ENCODE data around the gene DUSP10. TPM values are rescaled to one million over a fixed set of nuclear protein-coding genes. Genes with fewer than 3 reads are reported as not detected.
A peak's percentile ranks its signal among the peaks of the same experiment; 100 is the strongest.

Gene DUSP10
- total and polyA plus RNA-seq, 4 experiments from 2014 or later, result 3.8 to 9.9 (median 4.3) TPM

- CTCF ChIA-PET (ENCODE audit: partially characterized antibody), result no interaction called here
- intact Hi-C loops (cut with micrococcal nuclease), result no loop called here
- Histone ChIP-seq H3K27ac (ENCODE audit: low read depth, low read length) (peak overlapping the region; percentile 7), H3K4me3 (ENCODE audit: low read length in 2 of 2) (no peak overlapping the region), H3K36me3 (ENCODE audit: insufficient read depth, low read length) (no peaks in the 10 kb centered on the region), H3K4me1 (ENCODE audit: insufficient read depth, low read length) (peaks cover 6% of the 10 kb centered on the region), H3K27me3 (ENCODE audit: insufficient read depth, low read length) (no peaks in the 10 kb centered on the region), H3K9me3 (ENCODE audit: control insufficient read depth in 1 of 2, low read length in 2 of 2) (no peaks in the 10 kb centered on the region)
- H3K4me1 Mint-ChIP-seq, result peaks cover 5 to 16% (median 10%) of the 10 kb centered on the region in 4 donors
- peaks cover 17 to 20% of the 10 kb centered on the region in 2 donors for H3K36me3 Mint-ChIP-seq
- H3K27ac Mint-ChIP-seq, result peak overlapping the region in 2 of 7 donors; percentile 6 to 30
- no peak for DNase-seq
- no peaks in the 10 kb centered on the region for H3K27me3 Mint-ChIP-seq
- H3K4me3 Mint-ChIP-seq, result peak overlapping the region in 3 of 8 donors; percentile 3 to 15 (median 5)
- POLR2A ChIA-PET (ENCODE audit: partially characterized antibody), result interaction anchor here (1.6 to 1.9 kb wide), 2 partner anchors 14 to 44 kb away, joined by 4 to 7 read pairs; no protein-coding TSS in a partner anchor
- peaks cover 0 to under 1% (median under 1%) of the 10 kb centered on the region in 8 donors for H3K9me3 Mint-ChIP-seq
These were observed 43.1 kb downstream of the DUSP10 start for GRCh38 chr1:221698579-221699349.

- Histone ChIP-seq H3K9me3 (ENCODE audit: control insufficient read depth in 1 of 2, low read length in 2 of 2) (no peaks in the 10 kb centered on the region), H3K27ac (ENCODE audit: low read depth, low read length) (peak overlapping the region; percentile 7), H3K36me3 (ENCODE audit: insufficient read depth, low read length) (no peaks in the 10 kb centered on the region), H3K4me1 (ENCODE audit: insufficient read depth, low read length) (peaks cover 6% of the 10 kb centered on the region), H3K4me3 (ENCODE audit: low read length in 2 of 2) (no peak overlapping the region), H3K27me3 (ENCODE audit: insufficient read depth, low read length) (no peaks in the 10 kb centered on the region)
- POLR2A ChIA-PET (ENCODE audit: partially characterized antibody), result interaction anchor here (1.6 to 1.9 kb wide), 2 partner anchors 15 to 45 kb away, joined by 4 to 7 read pairs; no protein-coding TSS in a partner anchor
- no peak for DNase-seq
- H3K4me3 Mint-ChIP-seq, result no peak overlapping the region
- CTCF ChIA-PET (ENCODE audit: partially characterized antibody), result no interaction called here
- H3K27me3 Mint-ChIP-seq, result no peaks in the 10 kb centered on the region
- H3K4me1 Mint-ChIP-seq, result peaks cover 5 to 16% (median 10%) of the 10 kb centered on the region in 4 donors
- H3K9me3 Mint-ChIP-seq, result peaks cover 0 to 7% (median 3%) of the 10 kb centered on the region in 8 donors
- H3K27ac Mint-ChIP-seq, result no peak overlapping the region
- intact Hi-C loops (cut with micrococcal nuclease), result no loop called here
- H3K36me3 Mint-ChIP-seq, result peaks cover 15 to 16% of the 10 kb centered on the region in 2 donors
These were observed 43.9 kb downstream of the DUSP10 start for GRCh38 chr1:221697923-221698425.

- Histone ChIP-seq H3K27ac (ENCODE audit: low read depth, low read length) (no peak overlapping the region), H3K9me3 (ENCODE audit: control insufficient read depth in 1 of 2, low read length in 2 of 2) (no peaks in the 10 kb centered on the region), H3K27me3 (ENCODE audit: insufficient read depth, low read length) (no peaks in the 10 kb centered on the region), H3K4me3 (ENCODE audit: low read length in 2 of 2) (no peak overlapping the region), H3K36me3 (ENCODE audit: insufficient read depth, low read length) (no peaks in the 10 kb centered on the region), H3K4me1 (ENCODE audit: insufficient read depth, low read length) (peaks cover 6% of the 10 kb centered on the region)
- ChIA-PET POLR2A (ENCODE audit: partially characterized antibody) (no interaction called here), CTCF (ENCODE audit: partially characterized antibody) (no interaction called here)
- no peaks in the 10 kb centered on the region for H3K27me3 Mint-ChIP-seq
- peaks cover 7 to 9% of the 10 kb centered on the region in 2 donors for H3K36me3 Mint-ChIP-seq
- DNase-seq, result no peak
- peaks cover 0 to 7% (median 3%) of the 10 kb centered on the region in 8 donors for H3K9me3 Mint-ChIP-seq
- H3K4me1 Mint-ChIP-seq, result peaks cover 5 to 16% (median 10%) of the 10 kb centered on the region in 4 donors
- intact Hi-C loops (cut with micrococcal nuclease), result no loop called here
- no peak overlapping the region for H3K4me3 Mint-ChIP-seq
- H3K27ac Mint-ChIP-seq, result no peak overlapping the region
These were observed 45.0 kb downstream of the DUSP10 start for GRCh38 chr1:221696718-221697461.

- H3K27ac ChIP-seq (ENCODE audit: low read depth, low read length), result no peak overlapping the region
- H3K27me3 Mint-ChIP-seq, result no peaks in the 10 kb centered on the region
- H3K9me3 Mint-ChIP-seq, result peaks cover 0 to 7% (median 3%) of the 10 kb centered on the region in 8 donors
- H3K36me3 Mint-ChIP-seq, result peaks cover 2 to 3% of the 10 kb centered on the region in 2 donors
- intact Hi-C loops (cut with micrococcal nuclease), result no loop called here
- H3K36me3 ChIP-seq (ENCODE audit: insufficient read depth, low read length), result no peaks in the 10 kb centered on the region
- no peaks in the 10 kb centered on the region for H3K9me3 ChIP-seq (ENCODE audit: control insufficient read depth in 1 of 2, low read length in 2 of 2)
- no peak for DNase-seq
- H3K4me3 Mint-ChIP-seq, result no peak overlapping the region
- POLR2A ChIA-PET (ENCODE audit: partially characterized antibody), result no interaction called here
- peaks cover 6% of the 10 kb centered on the region for H3K4me1 ChIP-seq (ENCODE audit: insufficient read depth, low read length)
- H3K4me1 Mint-ChIP-seq, result peaks cover 5 to 16% (median 10%) of the 10 kb centered on the region in 4 donors
- H3K27me3 ChIP-seq (ENCODE audit: insufficient read depth, low read length), result no peaks in the 10 kb centered on the region
- H3K4me3 ChIP-seq (ENCODE audit: low read length in 2 of 2), result no peak overlapping the region
- CTCF ChIA-PET (ENCODE audit: partially characterized antibody), result no interaction called here
- no peak overlapping the region for H3K27ac Mint-ChIP-seq
These were observed 45.9 kb downstream of the DUSP10 start for GRCh38 chr1:221696027-221696426.

GRCh38 chr1:221695301-221695700 is 46.6 kb downstream of the DUSP10 start:
- H3K27ac ChIP-seq (ENCODE audit: low read depth, low read length), result no peak overlapping the region
- no peak for DNase-seq
- CTCF ChIA-PET (ENCODE audit: partially characterized antibody), result no interaction called here
- no peaks in the 10 kb centered on the region for H3K9me3 ChIP-seq (ENCODE audit: control insufficient read depth in 1 of 2, low read length in 2 of 2)
- Mint-ChIP-seq H3K27ac (no peak overlapping the region), H3K27me3 (no peaks in the 10 kb centered on the region), H3K4me3 (no peak overlapping the region), H3K4me1 (peaks cover 5 to 16% (median 10%) of the 10 kb centered on the region in 4 donors), H3K9me3 (peaks cover 0 to 7% (median 3%) of the 10 kb centered on the region in 8 donors), H3K36me3 (peaks cover 0 to 3% of the 10 kb centered on the region in 2 donors)
- no peak overlapping the region for H3K4me3 ChIP-seq (ENCODE audit: low read length in 2 of 2)
- H3K27me3 ChIP-seq (ENCODE audit: insufficient read depth, low read length), result no peaks in the 10 kb centered on the region
- no peaks in the 10 kb centered on the region for H3K36me3 ChIP-seq (ENCODE audit: insufficient read depth, low read length)
- H3K4me1 ChIP-seq (ENCODE audit: insufficient read depth, low read length), result peaks cover 6% of the 10 kb centered on the region
- intact Hi-C loops (cut with micrococcal nuclease), result no loop called here
- POLR2A ChIA-PET (ENCODE audit: partially characterized antibody), result no interaction called here

- peaks cover 0 to 3% of the 10 kb centered on the region in 2 donors for H3K36me3 Mint-ChIP-seq
These were observed 47.8 kb downstream of the DUSP10 start for GRCh38 chr1:221694109-221694508.

GRCh38 chr1:221693087-221693486 is 48.8 kb downstream of the DUSP10 start:
- no peaks in the 10 kb centered on the region for H3K27me3 Mint-ChIP-seq
- no peak overlapping the region for H3K4me3 Mint-ChIP-seq
- Histone ChIP-seq H3K27me3 (ENCODE audit: insufficient read depth, low read length) (no peaks in the 10 kb centered on the region), H3K9me3 (ENCODE audit: control insufficient read depth in 1 of 2, low read length in 2 of 2) (no peaks in the 10 kb centered on the region), H3K27ac (ENCODE audit: low read depth, low read length) (no peak overlapping the region), H3K36me3 (ENCODE audit: insufficient read depth, low read length) (no peaks in the 10 kb centered on the region), H3K4me3 (ENCODE audit: low read length in 2 of 2) (no peak overlapping the region), H3K4me1 (ENCODE audit: insufficient read depth, low read length) (peaks cover under 1% of the 10 kb centered on the region)
- intact Hi-C loops (cut with micrococcal nuclease), result no loop called here
- no peaks in the 10 kb centered on the region for H3K36me3 Mint-ChIP-seq
- no peak overlapping the region for H3K27ac Mint-ChIP-seq
- ChIA-PET CTCF (ENCODE audit: partially characterized antibody) (interaction anchor here (1.5 kb wide), 1 partner anchor 11 kb away, joined by 3 read pairs; no protein-coding TSS in a partner anchor), POLR2A (ENCODE audit: partially characterized antibody) (no interaction called here)
- peaks cover 0 to 7% (median 3%) of the 10 kb centered on the region in 8 donors for H3K9me3 Mint-ChIP-seq
- no peak for DNase-seq
- H3K4me1 Mint-ChIP-seq, result peaks cover 3 to 17% (median 6%) of the 10 kb centered on the region in 4 donors

More at GRCh38 chr1:221694109-221694508, 47.8 kb downstream of the DUSP10 start:
- Mint-ChIP-seq H3K27ac (no peak overlapping the region), H3K27me3 (no peaks in the 10 kb centered on the region), H3K9me3 (peaks cover 0 to 7% (median 3%) of the 10 kb centered on the region in 8 donors), H3K4me1 (peaks cover 6 to 17% (median 10%) of the 10 kb centered on the region in 4 donors), H3K4me3 (no peak overlapping the region)
- intact Hi-C loops (cut with micrococcal nuclease), result no loop called here
- CTCF ChIA-PET (ENCODE audit: partially characterized antibody), result interaction anchor here (1.5 kb wide), 1 partner anchor 10 kb away, joined by 3 read pairs; no protein-coding TSS in a partner anchor
- Histone ChIP-seq H3K4me3 (ENCODE audit: low read length in 2 of 2) (no peak overlapping the region), H3K4me1 (ENCODE audit: insufficient read depth, low read length) (peaks cover 6% of the 10 kb centered on the region), H3K36me3 (ENCODE audit: insufficient read depth, low read length) (no peaks in the 10 kb centered on the region), H3K27ac (ENCODE audit: low read depth, low read length) (no peak overlapping the region), H3K9me3 (ENCODE audit: control insufficient read depth in 1 of 2, low read length in 2 of 2) (no peaks in the 10 kb centered on the region), H3K27me3 (ENCODE audit: insufficient read depth, low read length) (no peaks in the 10 kb centered on the region)
- DNase-seq, result no peak
- POLR2A ChIA-PET (ENCODE audit: partially characterized antibody), result no interaction called here
